Astrocyte (in vitro differentiated cells and primary cell): Measurements from ENCODE around the gene IPCEF1.

ENCODE experiments used
- CTCF ChIP-seq: IDR thresholded peaks from 2 replicates; pipeline ENCODE4 v1.5.1; 2011; ENCODE audit warnings: low read depth, mild to moderate bottlenecking, inconsistent platforms, low read length, moderate library complexity; ENCODE audit not compliant: insufficient read depth
- EZH2 ChIP-seq: IDR thresholded peaks from 2 replicates; pipeline ENCODE4 v1.6.1; 2012; ENCODE audit warnings: mild to moderate bottlenecking, low read length, inconsistent platforms; ENCODE audit not compliant: insufficient read depth

- TF ChIP-seq CTCF (no peak), EZH2 (no peak)
Observed at GRCh38 chr6:154111025-154111424, 245.6 kb downstream of the IPCEF1 start.
